ENCODE results near the gene KMT2B. TPM values are rescaled to one million over a fixed set of nuclear protein-coding genes. Genes with fewer than 3 reads are reported as not detected.

Gene KMT2B
- total RNA-seq, 1 experiment from 2014 or later, result 10.8 TPM

DNA sequence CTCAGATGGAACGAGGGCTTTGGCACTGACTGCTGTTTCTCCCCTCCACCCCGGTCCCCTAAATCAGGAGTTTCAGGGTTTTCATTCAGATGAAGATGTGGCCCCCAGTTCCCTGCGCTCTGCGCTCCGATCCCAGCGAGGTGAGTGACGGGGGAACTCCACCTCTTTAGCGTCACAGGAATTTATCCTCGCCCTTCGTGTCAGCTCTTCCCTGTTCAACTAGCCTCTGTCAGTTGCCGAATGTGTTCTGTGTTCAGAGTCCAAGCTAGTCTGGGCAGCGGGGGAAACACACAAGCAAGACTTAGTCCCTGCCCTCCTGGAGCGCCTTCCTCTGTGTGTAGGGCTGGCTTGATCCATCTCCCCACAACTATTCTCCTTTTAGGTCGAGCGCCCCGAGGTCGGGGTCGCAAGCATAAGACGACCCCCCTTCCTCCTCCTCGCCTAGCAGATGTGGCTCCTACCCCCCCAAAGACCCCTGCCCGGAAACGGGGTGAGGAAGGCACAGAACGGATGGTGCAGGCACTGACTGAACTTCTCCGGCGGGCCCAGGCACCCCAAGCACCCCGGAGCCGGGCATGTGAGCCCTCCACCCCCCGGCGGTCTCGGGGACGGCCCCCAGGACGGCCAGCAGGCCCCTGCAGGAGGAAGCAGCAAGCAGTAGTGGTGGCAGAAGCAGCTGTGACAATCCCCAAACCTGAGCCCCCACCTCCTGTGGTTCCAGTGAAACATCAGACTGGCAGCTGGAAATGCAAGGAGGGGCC is 1.8 kb downstream of the KMT2B start:
- 0 out of 2 replicates have a peak, but pooled peaks cover 3% of the 10 kb centered on the region for H4K20me1 ChIP-seq (ENCODE audit: low read length)
- TF ChIP-seq EZH2phosphoT487 (IDR thresholded peaks at IDR 0.05; ENCODE audit: borderline replicate concordance, low read length) (no peak), EZH2 (IDR thresholded peaks at IDR 0.05; ENCODE audit: low read length, unreplicated experiment) (no peak)
- TF ChIP-seq, protein P1, sequence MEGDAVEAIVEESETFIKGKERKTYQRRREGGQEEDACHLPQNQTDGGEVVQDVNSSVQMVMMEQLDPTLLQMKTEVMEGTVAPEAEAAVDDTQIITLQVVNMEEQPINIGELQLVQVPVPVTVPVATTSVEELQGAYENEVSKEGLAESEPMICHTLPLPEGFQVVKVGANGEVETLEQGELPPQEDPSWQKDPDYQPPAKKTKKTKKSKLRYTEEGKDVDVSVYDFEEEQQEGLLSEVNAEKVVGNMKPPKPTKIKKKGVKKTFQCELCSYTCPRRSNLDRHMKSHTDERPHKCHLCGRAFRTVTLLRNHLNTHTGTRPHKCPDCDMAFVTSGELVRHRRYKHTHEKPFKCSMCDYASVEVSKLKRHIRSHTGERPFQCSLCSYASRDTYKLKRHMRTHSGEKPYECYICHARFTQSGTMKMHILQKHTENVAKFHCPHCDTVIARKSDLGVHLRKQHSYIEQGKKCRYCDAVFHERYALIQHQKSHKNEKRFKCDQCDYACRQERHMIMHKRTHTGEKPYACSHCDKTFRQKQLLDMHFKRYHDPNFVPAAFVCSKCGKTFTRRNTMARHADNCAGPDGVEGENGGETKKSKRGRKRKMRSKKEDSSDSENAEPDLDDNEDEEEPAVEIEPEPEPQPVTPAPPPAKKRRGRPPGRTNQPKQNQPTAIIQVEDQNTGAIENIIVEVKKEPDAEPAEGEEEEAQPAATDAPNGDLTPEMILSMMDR (conservative IDR thresholded peaks at IDR 0.05; ENCODE audit: low read depth, low read length), result no peak
- peaks cover 20% of the 10 kb centered on the region; the same call in 1 of the 2 replicates for H3K4me1 ChIP-seq (ENCODE audit: insufficient read depth, low read length)
- ChIA-PET POLR2A (ENCODE audit: unreplicated experiment) (interaction anchor here (0.5 kb wide), 1 partner anchor 65 kb away, joined by 13 read pairs; no protein-coding TSS in a partner anchor), CTCF (no interaction called here)
- H3K4me3 ChIP-seq (ENCODE audit: low read length), result peak overlapping the region; percentile 95
- no peaks in the 10 kb centered on the region for H3K9me3 ChIP-seq (ENCODE audit: low read length)
- TSS peak; percentile 22 for BruUV-seq (replicated peaks)
- H3K9ac ChIP-seq (ENCODE audit: low read length), result peak overlapping the region; percentile 87
- peaks cover 33% of the 10 kb centered on the region for H3K79me2 ChIP-seq (ENCODE audit: low read length)
- ATAC-seq, result no peak
- H3F3A ChIP-seq (ENCODE audit: low read length, unreplicated experiment), result no peaks in the 10 kb centered on the region
- peak overlapping the region; percentile 98 for H3K4me2 ChIP-seq (ENCODE audit: low read length)
- H3K9me2 ChIP-seq (replicated peaks; ENCODE audit: low read length), result no peaks in the 10 kb centered on the region
- no peaks in the 10 kb centered on the region for H3K27me3 ChIP-seq (ENCODE audit: low read length)
- H3K36me3 ChIP-seq (ENCODE audit: low read depth, low read length), result no peaks in the 10 kb centered on the region; the same call in 1 of the 2 replicates
- no peak for DNase-seq
- H2AFZ ChIP-seq (ENCODE audit: low read length), result no peak overlapping the region
- no peak overlapping the region for H3K27ac ChIP-seq (ENCODE audit: low read length)
- intact Hi-C loops (cut with micrococcal nuclease), result loop anchor here (5.0 to 10.0 kb wide), 2 partner anchors 172 to 215 kb away; partner anchors contain the start of genes LRFN3 and TMEM147

DNA sequence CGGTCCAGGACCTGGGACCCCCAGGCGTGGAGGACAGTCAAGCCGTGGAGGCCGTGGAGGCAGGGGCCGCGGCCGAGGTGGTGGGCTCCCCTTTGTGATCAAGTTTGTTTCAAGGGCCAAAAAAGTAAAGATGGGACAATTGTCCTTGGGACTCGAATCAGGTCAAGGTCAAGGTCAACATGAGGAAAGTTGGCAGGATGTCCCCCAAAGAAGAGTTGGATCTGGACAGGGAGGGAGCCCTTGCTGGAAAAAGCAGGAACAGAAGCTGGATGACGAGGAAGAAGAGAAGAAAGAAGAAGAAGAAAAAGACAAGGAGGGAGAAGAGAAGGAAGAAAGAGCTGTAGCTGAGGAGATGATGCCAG is 2.3 kb downstream of the KMT2B start:
- Histone ChIP-seq H3K27ac (ENCODE audit: low read length) (no peak overlapping the region), H3K36me3 (ENCODE audit: low read depth, low read length) (no peaks in the 10 kb centered on the region; the same call in 1 of the 2 replicates), H3K9me3 (ENCODE audit: low read length) (no peaks in the 10 kb centered on the region), H3K4me3 (ENCODE audit: low read length) (no peak overlapping the region), H3K9me2 (replicated peaks; ENCODE audit: low read length) (no peaks in the 10 kb centered on the region), H3K4me2 (ENCODE audit: low read length) (no peak overlapping the region), H3K9ac (ENCODE audit: low read length) (no peak overlapping the region), H3K27me3 (ENCODE audit: low read length) (no peaks in the 10 kb centered on the region), H2AFZ (ENCODE audit: low read length) (no peak overlapping the region), H3K4me1 (ENCODE audit: insufficient read depth, low read length) (peaks cover 20% of the 10 kb centered on the region; the same call in 1 of the 2 replicates), H4K20me1 (ENCODE audit: low read length) (0 out of 2 replicates have a peak, but pooled peaks cover 3% of the 10 kb centered on the region), H3K79me2 (ENCODE audit: low read length) (peaks cover 33% of the 10 kb centered on the region), H3F3A (ENCODE audit: low read length, unreplicated experiment) (no peaks in the 10 kb centered on the region)
- ChIA-PET CTCF (no interaction called here), POLR2A (ENCODE audit: unreplicated experiment) (no interaction called here)
- no peak for TF ChIP-seq EZH2phosphoT487 (IDR thresholded peaks at IDR 0.05; ENCODE audit: borderline replicate concordance, low read length)
- TF ChIP-seq EZH2 (IDR thresholded peaks at IDR 0.05; ENCODE audit: low read length, unreplicated experiment), result no peak
- TF ChIP-seq, protein P1 (conservative IDR thresholded peaks at IDR 0.05; ENCODE audit: low read depth, low read length), result no peak
- intact Hi-C loops (cut with micrococcal nuclease), result no loop called here
- no peak for ATAC-seq
- BruUV-seq (replicated peaks), result no TSS peak
- DNase-seq, result no peak

DNA sequence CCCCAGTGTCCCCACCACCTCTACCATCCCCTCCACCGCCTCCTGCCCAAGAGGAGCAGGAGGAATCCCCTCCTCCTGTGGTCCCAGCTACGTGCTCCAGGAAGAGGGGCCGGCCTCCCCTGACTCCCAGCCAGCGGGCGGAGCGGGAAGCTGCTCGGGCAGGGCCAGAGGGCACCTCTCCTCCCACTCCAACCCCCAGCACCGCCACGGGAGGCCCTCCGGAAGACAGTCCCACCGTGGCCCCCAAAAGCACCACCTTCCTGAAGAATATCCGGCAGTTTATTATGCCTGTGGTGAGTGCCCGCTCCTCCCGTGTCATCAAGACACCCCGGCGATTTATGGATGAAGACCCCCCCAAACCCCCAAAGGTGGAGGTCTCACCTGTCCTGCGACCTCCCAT is 2.8 kb downstream of the KMT2B start:
- Histone ChIP-seq H3K9me2 (replicated peaks; ENCODE audit: low read length) (no peaks in the 10 kb centered on the region), H4K20me1 (ENCODE audit: low read length) (0 out of 2 replicates have a peak, but pooled peaks cover 3% of the 10 kb centered on the region), H3K27me3 (ENCODE audit: low read length) (no peaks in the 10 kb centered on the region), H3K4me3 (ENCODE audit: low read length) (no peak overlapping the region), H3K9me3 (ENCODE audit: low read length) (no peaks in the 10 kb centered on the region), H3K27ac (ENCODE audit: low read length) (no peak overlapping the region), H3F3A (ENCODE audit: low read length, unreplicated experiment) (no peaks in the 10 kb centered on the region), H3K79me2 (ENCODE audit: low read length) (peaks cover 29% of the 10 kb centered on the region), H3K4me2 (ENCODE audit: low read length) (no peak overlapping the region), H3K36me3 (ENCODE audit: low read depth, low read length) (no peaks in the 10 kb centered on the region; the same call in none of the 2 replicates), H3K9ac (ENCODE audit: low read length) (no peak overlapping the region), H3K4me1 (ENCODE audit: insufficient read depth, low read length) (peaks cover 17% of the 10 kb centered on the region; the same call in 1 of the 2 replicates), H2AFZ (ENCODE audit: low read length) (no peak overlapping the region)
- DNase-seq (no peak), ATAC-seq (no peak)
- no peak for TF ChIP-seq EZH2 (IDR thresholded peaks at IDR 0.05; ENCODE audit: low read length, unreplicated experiment)
- TF ChIP-seq EZH2phosphoT487 (IDR thresholded peaks at IDR 0.05; ENCODE audit: borderline replicate concordance, low read length), result no peak
- TF ChIP-seq, protein P1 (conservative IDR thresholded peaks at IDR 0.05; ENCODE audit: low read depth, low read length), result no peak
- BruUV-seq (replicated peaks), result no TSS peak
- intact Hi-C loops (cut with micrococcal nuclease), result no loop called here
- POLR2A ChIA-PET (ENCODE audit: unreplicated experiment), result no interaction called here
- CTCF ChIA-PET, result no interaction called here

Measured in PC-3 (cell line).